ENCODE data around the gene AMER1. TPM values are rescaled to one million over a fixed set of nuclear protein-coding genes. Genes with fewer than 3 reads are reported as not detected.

Gene AMER1
- 4.5 and 5.2 TPM in 2 replicates for total RNA-seq (2014; rRNA removed; shearing (Covaris generic))

GRCh38 chrX:64205441-64205734, at the start of gene AMER1:
AMER1 (minus strand) TSS chrX:64205708; CDS start chrX:64193286, 12,422 bp downstream.

DNA sequence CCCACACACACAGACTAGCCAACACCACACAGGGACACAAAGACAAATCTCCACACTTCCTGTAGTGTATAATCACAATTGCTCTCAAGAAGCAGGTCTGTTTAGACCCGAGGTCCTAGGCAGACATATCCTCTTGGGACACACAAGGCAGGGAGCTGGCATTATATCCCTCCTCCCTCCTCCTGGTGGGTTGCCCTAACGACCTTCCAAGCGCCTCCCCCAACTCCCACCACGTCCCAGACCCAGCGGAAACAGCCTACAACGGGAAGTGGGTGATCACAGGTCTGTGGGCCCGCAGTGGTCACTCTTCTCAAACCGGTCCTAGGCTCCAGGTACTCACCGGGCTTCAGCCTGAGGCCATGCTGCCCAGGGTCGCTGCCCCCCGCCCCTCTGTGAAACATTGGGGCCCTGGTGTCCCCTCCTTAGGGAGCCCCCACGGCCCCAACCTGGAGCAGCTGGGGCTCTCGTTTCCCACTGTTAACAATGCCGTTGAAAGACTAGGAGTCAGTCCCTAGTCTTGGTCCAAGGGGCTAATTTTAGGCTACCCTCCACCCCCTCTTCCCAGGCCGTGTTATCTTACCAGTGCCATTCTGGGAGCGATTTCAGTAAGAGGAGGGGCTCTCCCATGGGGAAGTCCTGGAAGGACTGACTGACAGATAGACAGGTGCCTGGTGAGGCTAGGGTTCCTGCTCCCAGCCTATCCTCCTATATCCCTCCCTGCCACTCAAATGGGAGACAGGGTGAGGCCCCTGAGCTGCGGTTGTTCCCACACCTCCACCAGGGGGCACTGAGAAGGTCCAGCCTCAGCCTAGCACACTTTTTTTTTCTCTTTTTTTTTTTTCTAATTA, 24.8 kb upstream of the AMER1 start, which contains the start of gene ASB12:
Gene ASB12, minus strand, starts transcription at position 485 of the 848 bp plus-strand sequence. CDS start 4,957 bp downstream, outside the sequence.

Small RNAs within 50 kb of the gene (small RNA-seq; reads per million reads assigned to genes)
- not detected for gene RN7SL799P

Other genes starting within 250 kb of the AMER1 start
- gene ASB12, start 24.9 kb upstream of the AMER1 start, total RNA-seq (2014; rRNA removed; shearing (Covaris generic)) = not detected in 2 replicates
- gene MTMR8, start 189.7 kb upstream of the AMER1 start, total RNA-seq (2014; rRNA removed; shearing (Covaris generic)) = 0.26 and 0.82 TPM in 2 replicates

Data from A375 (cell line).